HG02852 (cell line): ENCODE data around the gene ATP9B.

Experiments
- ATAC-seq: cut with Tn5 transposase; IDR thresholded peaks from one replicate; pipeline ENCODE4 v1.9.1; 2021; ENCODE audit warnings: mild to moderate bottlenecking, moderate library complexity; ENCODE audit not compliant: unreplicated experiment

The ATP9B gene

DNA sequence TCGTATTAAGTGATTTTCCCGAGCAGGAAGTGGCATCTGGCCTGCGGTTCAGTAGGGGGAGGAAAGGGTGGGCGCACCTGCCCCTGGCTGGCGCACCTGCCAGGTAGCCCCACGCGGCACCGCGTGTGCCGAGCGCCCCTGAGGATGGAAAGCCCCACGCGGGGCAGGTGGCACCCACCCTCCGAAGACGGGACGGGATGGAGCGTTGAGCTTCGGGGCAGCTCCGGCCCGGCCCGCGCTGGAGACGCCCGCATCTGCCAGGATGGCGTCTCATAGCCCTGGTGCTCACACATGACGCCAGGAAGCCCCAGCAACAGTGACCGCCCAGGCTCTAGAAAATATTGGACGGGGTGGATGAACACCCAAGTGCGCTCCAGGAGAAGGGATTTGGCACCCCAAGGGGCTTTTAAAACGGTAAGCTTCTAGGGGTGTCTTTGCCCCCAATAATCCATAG, 324.0 kb downstream of the ATP9B start:
- no peak for ATAC-seq

GRCh38 chr18:79393635-79394533, 324.7 kb downstream of the ATP9B start:
- ATAC-seq, result no peak

- ATAC-seq, result no peak
Measured at GRCh38 chr18:79394534-79395307, 325.5 kb downstream of the ATP9B start.

DNA sequence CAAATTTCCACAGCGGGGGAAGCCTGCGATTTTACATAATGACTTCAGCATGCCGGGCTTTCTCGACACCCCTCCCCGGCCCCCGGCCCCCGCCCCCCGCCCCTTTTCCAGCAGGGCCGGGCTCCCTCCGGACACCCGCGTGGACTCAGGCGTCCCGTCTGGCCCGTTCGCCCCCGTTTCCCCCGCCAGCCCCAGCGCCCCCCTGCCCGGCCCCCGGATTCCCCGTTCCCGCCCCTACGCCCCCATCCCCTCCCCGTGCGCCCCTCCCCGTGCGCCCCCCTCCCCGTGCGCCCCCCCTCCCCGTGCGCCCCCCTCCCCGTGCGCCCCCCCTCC, 326.1 kb downstream of the ATP9B start:
- no peak for ATAC-seq

- no peak for ATAC-seq
Measured at GRCh38 chr18:79395761-79396404, 326.7 kb downstream of the ATP9B start, which contains the start of gene NFATC1. Gene NFATC1, plus strand, starts transcription at chr18:79395930. Its CDS starts 295 bp downstream, at chr18:79396225.

DNA sequence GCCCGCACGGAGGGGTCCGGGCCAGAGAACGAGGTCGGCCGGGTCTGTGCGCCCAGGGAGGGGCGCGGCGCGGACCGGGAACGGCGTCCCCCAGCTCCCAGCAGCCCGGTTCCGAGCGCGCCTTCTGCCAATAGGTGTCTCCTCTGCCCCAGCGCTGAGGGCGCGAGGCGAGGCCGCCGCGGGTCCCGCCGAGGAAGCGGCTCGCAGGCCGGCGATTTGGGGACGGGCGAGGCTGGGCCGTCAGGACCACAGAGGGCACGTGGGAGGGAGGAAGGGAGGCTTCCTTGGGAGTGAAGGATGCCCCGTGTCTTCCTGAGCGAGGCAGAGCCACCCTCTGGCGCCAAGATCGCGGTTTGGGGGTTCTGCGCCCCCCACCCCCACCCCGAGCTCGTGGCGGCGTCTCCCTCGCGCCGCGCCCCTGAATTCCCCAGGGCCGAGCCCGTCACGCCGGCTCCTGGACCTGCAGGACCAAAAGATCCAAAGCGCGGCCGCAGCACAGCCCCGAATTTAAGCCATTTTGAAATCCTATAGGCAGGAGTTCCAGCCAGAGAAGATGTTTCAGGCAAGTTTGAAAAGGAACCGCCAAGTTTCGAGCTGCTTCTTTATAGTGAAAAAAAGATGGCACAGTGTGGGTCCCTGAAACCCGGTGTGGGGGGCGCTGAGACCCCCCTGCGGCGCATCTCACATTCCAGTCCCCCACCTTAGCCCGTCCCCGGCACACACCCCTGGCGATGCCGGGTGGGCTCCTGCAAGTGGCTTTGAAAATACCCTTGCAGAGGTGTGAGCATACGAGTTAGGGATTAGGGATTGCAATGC, 327.4 kb downstream of the ATP9B start:
- peak; percentile 24 for ATAC-seq

DNA sequence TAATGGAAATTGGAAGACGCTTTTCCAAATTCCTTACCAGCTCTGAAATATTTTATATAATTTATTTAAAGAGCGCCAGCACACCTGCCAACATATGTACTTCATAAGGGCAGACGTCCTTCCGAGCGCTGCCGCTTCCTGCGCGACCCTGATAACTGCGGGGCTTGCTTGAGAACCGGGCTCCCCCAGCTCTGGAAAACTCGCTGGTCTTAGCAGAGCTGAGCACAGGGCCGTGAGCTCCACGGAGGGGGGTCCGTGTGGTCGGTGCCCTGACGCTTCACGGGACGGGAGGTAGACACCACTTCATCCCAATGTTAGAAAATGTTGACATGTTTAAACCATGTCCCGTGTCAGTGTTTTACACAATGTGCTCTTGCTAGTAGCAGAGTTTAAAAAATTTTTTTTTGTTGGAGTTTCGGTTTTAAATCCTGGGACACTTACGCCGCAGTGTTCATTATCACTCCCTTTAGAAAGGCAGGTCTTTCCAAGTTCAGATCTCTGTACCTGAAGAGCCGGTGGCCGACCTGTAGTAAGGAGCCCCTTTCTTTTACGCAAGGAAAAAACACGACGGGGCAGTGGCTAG, 328.1 kb downstream of the ATP9B start:
- no peak for ATAC-seq

- ATAC-seq, result no peak
Measured at GRCh38 chr18:79397830-79398761, 328.9 kb downstream of the ATP9B start.

DNA sequence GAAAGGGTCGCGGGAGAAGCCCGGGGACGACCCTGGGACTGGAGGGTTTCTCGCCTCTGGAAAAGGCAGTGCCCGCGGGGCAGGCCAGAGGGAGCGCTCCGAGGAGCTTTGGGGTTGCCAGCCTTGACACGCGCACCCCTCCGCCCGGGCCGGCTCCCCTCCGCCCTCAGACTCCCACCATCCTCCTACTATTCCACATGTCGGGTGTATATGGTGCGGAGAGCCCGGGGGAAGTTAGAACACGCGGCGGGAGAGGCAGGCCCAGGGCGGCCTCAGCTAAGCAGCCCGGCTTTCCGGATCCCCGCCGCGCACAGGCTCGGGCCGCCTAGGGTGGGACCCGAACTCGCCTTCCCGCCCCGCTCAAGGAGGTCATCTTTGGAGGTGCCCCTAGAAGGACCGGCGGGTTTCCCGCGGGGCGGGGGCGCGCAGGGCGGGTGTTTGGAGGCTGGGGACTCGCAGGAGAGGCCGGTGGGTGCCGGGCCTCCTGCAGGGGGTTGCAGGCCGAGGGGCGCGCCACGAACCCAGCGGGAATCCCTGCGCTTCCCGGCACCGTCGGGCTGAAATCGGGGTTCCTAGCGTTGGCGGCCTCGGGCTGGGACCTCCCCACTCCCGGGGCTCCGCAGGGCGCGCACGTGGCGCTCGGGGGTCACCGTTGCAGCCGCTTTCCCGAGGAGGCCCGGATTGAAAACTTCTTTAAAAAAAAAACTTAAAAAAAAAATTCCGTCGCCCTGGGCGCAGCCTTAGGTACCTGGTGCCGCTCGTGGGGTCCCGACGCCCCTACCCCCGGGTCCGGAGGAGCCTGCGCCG, 330.3 kb downstream of the ATP9B start:
- peak; percentile 16 for ATAC-seq

DNA sequence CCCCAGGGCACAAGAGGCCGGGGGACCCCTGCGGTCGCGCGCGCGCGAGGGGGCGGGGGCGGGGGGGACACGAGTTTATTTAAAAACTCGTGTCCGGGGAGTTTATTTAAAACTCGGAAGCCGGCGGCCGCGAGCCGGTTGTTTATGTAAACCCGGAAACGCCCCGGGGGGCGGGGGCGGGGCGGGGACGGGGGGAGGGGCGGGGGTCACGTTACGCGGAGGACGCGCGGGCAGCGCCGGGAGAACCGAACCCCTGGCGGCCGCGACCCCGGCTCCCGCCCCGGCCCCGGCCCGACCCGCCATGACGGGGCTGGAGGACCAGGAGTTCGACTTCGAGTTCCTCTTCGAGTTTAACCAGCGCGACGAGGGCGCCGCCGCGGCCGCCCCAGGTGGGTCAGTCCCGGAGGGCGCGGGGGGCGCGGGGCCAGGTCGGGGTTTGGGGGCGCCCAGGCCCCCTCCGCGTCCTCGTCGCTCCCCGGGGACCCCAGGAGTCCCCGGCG, 330.9 kb downstream of the ATP9B start:
- ATAC-seq, result peak; percentile 24

DNA sequence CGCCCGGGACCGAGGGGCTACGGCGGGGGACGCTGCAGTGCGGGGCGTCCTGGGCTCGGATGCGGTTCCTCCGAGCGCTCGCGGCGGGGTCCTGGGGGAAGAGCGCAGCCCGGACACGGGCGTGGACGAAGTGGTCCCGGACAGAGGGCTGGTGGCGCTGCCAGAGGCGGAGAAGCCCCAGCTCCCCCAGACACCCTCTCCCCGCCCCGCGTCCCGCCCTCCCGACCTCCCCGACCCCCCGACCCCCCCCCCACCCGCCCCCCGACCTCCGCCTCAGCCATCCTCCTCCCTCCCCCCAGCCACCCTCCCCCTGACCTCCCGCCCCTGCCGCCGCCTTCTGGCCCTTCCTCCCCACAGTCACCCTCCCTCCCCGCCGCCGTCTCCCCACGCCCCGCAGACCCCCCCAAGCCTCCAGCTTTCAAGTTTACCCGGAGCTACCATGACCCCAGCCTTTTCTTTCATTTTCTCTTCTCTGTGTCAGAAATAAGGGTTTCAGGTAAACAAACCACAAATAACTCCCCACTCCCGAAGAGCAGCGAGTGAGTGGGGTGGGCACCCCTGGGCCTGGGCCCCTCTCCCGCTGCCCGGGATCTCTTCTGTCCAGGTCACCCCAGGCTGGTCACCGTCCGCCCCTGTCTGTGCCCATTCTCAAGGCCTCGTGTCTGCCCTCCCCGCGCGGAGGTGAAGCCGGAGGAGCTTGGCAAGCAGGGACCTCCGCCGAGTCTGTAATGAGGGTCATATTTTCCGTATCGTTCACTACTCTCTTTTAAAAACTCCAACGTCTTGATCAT, 331.6 kb downstream of the ATP9B start:
- ATAC-seq, result peak; percentile 6

DNA sequence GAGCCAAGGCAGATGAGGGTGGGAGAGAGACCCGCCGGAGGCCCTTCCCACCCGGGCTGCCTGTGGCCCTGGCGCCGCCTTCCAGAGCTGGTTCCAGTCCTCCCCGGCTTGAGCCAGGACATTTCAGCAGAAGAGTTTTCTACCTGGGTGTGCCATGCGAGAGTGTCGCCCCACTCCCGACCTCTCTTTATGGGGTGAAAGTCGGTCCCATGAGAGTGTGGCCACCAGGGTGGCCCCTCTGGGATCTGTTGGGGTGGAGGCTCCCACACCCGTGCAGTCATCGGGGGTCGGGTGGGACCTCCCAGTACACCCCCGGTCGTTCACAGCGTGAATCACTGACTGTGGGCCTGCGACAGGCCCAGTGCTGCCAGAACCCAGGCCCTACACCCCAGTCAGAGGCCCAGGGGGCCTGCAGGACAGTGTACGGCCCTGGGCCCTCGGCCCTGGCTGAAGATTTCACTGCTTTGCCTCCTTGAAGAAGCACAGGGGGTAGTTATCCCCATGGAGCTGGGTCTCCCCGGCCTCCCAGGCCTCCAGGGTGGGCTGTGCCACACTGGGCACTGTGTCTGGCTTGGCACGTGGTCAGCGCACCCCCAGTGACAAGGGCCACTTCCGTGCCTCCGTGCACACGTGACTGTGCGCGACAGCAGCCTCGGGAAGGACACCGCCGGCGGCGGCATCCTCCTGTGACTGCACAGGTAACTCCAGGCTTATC, 332.5 kb downstream of the ATP9B start:
- ATAC-seq, result no peak

DNA sequence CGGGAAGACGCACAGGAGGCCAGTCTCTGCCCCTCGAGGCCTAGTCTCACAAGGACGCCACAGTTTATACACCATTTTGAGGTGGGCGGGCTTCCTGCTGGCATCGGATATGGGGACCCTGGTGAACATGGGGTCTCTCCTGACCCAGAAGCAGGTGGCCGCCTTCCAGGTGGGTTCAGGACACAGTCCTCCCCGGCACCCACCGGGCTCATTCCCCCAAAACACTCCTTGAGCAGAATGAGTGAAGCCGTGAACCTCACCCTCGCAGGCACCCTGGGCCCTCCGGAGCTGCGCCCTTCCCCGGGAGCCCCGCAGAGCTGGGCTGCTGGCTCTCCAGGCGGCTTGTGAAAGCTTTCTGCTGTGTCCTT, 333.0 kb downstream of the ATP9B start:
- ATAC-seq, result no peak

DNA sequence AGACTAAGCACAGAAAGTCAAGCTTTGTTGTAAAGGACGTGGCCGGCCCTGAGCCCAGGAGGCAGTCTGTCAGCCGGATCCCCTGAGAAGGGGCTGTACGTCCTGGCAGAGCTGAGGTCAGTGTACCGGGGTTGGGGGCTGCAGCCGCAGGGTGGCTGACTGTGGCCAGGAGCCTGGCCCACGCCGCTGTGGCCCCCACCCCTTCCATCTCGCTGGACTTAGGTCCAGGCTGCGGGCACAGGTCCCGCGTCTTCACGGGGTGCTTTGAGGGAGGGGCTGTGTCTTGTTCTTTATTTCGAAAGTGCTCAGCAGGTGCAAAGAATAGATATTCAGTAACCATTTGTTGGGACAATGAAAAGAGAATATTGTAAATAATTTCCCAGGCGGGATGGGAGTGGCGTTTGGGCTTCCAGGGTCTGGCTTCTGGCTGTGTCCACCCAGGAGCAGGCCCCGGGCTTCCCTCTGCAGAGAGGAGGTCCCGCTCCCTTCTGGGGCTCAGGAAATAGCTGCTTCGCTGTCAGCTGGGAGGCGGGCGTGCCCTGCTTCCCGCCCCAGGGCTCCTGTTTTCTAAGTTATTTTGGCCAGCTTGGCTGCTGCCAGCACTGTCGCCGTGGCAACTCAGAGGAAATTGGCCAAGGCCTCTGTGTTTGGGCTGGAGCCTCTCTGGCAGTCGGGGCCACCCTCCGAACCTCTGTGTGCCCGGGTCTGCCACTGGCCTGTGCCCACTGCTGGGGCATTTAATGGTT, 334.0 kb downstream of the ATP9B start:
- ATAC-seq, result no peak

DNA sequence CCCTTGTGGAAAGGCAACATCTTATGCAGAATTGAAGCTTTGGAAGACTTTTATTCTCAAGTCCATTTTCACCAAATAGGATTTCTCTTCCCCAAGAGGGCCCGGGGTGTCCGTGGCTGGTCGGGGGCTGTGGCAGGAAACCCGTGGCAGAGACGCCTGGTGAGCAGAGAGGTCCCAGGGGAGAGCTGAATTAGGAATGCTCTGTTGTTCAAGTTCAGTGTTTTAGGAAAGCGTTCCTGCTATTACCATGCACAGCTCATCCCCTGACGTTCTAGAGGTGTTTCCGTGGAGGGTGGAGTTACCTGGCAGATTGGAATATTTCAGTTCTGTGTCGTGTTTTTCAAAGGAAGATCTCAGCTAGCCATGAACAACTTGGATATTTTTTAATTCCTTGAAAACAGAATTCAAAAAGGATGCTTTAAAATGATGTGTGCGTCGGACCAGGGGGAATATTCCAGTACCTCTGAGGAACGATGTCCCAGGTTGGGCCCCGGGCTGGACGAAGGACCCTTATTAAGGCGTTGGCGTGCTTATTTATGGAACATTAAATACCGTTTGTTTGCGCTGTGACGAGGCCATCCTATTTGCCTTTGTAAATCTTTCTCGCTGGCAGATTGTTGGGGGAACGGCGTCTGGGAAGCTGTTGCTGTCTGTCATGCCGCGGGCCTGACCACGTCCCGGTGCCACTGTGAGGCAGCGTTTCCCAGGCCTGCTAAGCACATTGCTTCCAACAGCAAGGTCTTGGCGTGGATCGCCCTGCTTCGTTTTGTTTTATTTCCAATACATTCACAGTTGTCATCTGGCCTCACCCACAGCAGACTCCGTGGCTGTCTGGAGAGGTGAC, 334.8 kb downstream of the ATP9B start:
- ATAC-seq, result no peak
